Activated naive CD4-positive, alpha-beta T cell (primary cell): ENCODE results near the gene CMC2.

Experiments
- DNase-seq, 4 experiments: peaks; one replicate each; lab custom pipeline; 2025; lab: John Stamatoyannopoulos, UW

Gene CMC2

DNA sequence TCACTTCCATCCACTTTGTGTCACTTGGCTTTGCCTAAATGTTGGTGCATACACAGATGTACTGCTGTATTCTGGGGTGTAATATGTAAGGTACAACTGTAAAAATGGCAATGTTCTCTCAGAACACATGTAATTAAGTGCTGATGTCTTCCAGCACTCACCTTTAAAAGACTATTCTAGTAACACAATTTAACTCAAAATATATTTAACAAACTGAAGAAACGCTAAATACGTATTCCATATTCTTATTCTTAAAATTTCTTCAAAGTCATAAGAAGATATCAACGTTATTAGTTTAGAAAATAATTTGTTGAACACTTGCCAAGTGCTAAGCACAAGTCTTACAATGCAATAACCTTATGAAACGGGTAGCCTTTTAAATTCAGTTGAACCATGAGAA, 3.6 kb downstream of the CMC2 start:
- no peak for DNase-seq

DNA sequence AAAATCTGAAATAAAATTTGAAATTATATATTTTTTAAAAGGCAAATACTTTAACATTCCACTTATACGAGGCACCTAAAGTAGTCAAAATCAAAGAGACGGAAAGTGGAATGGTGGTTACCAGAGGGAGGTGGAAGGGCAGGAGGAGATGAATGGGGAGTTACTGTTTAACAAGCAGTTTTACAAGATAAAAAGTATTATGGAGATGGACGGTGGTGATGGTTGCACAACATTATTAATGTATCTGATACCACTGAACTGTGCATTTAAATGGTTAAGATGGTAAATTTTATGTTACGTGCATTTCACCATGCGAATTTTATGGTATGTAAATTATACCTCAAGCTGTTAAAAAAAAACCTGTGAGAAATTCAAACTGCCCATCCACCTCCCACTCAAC, 5.4 kb downstream of the CMC2 start:
- DNase-seq, result no peak

DNA sequence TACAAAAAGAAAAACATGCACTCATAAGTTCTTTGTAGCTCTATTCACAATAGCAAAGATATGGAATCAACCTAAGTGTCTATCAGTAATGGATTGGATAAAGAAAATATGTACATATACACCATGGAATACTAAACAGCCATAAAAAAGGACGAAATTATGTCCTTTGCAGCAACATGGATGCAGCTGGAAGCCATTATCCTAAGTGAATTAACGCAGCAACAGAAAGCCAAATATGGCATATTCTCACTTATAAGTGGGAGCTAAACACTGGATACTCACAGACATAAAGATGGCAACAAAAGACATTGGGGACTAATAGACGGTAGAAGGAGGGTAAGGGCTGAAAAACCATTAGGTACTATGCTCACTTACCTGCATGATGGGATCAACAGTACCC, 5.8 kb downstream of the CMC2 start:
- DNase-seq, result no peak

DNA sequence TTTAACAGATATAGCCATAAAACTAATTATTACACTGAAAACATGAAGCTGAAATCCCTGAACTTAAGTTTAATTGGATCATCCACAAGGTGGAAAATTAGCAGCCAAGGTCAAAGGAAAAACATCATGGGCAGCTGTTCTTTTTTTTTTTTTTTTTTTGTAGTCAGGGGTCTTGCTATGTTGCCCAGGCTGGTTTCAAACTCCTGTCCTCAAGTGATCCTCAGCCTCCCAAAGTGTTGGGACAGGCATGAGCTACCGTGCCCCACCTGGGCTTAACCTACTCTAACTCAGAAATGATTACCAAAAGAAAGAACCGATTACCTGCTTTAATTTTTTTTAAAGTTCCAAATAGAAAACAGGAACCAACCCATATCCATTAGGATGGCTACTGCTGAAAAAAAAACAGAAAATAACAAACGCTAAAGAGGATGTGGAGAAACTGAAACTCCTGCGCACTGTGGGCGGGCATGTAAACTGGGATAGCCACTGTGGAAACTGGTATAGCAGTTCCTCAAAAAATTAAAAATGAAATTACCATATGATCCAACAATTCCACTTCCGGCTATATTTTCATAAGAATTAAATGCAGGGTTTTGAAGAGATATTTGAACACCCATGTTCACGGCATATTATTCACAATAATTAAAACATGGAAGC, 8.6 kb downstream of the CMC2 start:
- no peak for DNase-seq

DNA sequence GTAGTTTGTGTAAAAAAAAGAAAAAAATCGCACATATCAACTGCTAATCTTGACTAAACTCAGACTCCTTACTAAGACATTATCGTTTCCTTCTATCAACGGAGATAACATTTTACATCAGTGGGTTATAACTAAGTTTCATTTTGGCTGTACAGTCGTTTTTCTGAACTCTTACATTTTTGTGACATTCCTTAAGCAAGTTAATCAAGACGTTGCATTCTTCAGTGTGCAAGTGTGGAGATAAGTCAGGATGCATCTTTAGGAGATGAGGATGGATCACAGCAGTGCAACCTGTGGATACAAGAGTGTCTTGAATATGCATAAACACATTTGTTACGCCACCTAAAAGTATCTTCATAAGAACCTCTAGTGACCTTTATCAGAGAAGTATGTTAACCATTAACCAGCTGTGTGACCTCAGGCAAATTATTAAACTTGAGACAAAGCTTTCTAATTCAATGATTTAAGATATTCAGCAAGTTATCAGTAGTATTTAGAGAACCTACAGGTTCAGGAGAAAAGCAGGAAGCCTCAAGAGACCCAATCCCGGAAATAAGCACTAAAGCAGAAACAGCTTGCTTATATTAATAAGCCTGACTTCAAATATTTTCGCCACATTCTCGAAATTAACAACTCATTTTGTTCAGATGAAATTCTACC, 9.4 kb downstream of the CMC2 start:
- no peak for DNase-seq

DNA sequence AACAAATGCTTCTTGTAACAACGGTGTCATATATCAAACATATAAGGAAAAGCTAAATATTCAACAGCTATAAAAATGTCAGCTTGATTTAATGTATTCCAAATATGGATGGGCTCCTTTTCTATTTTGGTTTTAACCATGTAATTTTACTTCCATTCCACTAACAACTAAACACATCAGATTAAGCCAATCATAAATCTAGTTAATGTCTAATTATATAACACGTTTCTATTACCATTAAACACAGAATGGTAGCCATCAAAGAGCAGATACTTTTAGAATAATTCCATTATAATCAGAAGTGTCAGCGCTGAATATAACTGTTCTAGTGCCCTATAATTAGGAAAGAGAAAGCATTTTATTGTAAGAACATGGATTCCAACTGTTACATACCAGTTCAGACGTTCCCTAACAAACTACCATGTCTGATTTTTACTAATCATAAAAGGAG, 10.0 kb downstream of the CMC2 start:
- DNase-seq, result no peak

DNA sequence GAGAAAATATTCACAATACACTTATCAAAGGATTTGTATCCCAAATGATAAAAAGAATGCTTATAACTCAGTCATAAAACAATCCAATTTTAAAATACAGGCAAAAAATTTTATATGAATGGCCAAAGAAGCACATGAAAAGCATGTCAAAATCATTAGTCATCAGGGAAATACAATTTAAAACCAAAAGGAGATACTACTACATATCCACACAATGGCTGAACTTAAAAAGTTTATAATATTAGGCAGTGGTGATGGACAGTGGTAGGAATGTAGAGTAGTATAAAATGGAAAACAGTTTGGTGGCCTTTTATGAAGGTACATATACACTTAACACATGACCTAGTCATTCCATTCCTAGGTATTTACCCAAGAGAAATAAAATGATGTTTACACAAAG, 12.2 kb downstream of the CMC2 start:
- no peak for DNase-seq

DNA sequence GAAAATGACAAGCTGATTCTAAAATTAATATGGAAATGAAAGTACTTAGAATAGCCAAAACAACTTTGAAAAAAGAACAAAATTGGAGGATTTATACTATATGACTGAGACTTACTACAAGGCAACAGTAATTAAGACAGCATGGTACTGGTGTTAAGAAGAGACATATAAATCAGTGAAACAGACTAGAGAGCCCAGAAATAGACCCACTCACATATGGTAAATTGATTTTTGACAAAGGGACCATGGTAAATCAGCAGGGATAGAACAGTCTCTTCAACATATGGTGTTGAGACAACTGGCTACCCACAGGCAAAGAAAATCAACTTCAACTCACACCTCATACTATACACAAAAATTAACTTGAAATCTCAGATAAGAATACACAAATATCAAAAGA, 12.9 kb downstream of the CMC2 start:
- no peak for DNase-seq

DNA sequence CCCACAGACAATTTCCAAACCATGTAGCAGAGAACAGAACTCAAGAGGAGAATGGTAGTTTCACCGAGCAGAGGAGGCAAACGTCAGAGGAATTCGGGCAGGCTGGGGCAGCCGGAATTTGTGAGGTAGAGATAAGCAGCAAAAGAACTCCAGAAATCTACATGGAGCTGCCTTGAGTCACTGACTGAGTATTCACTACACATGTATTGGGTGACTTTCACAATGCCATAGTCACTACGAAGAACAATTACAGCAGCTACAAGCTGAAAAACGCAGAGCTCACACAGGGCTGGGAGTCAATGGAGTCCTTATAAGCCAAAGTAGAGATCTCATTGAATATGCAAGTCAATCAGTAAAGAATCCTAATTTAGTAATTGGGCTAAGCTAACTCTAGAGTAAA, 13.4 kb downstream of the CMC2 start:
- DNase-seq, result no peak

DNA sequence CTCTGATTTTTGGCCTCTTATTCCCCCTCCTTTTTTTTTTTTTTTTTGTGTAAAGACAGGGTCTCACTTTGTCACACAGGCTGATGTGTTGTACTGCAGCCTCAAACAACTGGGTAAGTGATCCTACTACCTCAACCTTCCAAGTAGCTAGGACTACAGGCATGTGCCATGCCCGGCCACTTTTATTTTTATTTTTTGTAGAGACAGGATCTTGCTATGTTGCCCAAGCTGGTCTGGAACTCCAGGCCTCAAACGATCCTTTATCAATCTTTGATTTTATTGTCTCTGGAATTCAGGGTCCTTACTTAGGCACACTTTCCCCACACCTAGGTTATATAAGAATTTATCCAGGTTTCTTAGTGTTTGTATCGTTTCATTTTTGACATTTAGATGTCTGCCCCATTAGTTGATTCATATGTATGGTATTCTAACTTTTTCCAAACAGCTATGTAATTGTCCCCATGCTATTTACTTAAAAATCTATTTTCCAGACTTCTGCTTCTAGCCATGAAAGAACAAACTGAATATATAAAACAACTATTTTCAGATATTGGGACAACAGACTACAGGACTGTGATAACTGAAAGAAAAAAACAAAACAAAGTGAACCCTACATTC, 13.9 kb downstream of the CMC2 start:
- no peak for DNase-seq

DNA sequence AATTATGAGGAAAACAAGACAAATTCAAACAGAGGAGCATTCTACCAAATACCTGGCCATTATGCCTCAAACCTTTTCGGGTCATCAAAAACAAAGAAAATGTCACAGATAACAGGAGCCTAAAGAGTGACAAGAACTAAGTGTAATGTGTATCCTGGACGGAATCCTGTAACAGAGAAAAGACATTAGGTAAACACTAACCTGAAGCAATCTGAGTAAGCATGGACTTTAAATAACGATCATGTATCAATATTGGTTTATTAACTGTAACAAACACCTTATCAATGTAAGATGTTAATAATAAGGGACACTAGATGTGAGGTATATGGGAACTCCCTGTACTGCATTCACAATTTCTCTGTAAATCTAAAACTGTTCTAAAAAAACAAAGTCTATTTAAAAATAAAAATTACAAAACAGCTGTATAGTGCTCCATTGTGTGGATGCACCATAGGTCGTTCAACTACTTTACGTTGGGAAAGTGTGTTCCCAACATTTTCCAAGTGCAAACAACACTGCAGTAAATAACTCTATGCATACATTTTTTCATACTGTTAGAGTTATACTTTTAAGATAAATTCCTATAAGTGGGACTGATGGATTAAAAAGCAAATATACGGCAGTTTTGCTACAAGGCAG, 14.8 kb downstream of the CMC2 start:
- no peak for DNase-seq

DNA sequence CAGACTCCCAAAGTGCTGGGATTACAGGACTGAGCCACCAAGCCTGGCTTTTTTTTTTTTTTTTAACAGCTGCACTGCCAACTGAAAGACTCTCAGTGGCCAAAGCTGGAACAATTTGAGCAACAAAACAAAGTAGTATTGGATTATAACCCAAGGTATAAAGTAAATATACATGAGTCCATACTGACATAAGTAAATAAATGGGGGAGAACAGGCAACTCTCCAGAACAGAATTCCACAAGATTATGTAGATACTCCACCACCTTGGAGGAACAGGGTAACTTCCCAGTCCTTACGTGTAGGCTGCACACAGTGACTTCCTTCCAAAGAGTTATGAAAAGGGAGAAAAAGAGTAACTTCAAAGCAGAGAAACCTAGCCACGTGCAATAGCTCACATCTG, 15.7 kb downstream of the CMC2 start:
- no peak for DNase-seq

DNA sequence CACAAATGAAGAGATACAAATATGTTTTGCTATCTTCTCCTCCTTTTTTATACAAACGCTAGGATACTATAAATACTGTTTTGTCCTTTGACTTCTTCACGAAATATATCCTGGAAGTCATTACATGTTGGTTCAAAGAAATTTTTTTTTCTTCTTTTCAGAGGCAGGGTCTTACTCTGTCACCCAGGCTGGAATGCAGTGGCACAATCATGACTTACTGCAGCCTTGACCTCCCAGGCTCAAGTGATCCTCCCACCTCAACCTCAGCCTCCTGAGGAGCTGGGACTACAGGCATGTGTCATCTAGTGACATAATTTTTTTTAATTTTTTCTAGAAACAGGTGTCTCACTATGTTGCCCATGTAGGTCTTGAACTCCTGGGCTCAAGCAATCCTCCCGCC, 16.1 kb downstream of the CMC2 start:
- no peak for DNase-seq

DNA sequence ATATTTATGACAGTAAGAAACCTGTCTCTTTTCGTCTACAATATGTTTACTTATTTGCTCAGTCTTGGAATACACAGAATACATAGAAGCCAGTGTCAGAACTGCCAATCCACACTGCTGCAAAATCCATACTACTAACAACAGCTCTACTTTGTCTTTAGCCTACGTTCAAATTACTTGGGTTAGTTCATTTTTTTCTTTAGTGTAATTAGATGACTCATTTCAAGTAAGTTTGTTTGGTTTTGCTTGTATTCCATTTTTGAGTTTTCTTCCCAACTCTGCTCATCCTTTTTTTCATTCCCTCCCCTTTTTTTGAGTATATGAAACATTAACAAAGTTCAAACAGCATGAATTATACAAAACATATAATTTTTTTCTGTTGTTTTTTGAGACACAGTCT, 16.9 kb downstream of the CMC2 start:
- DNase-seq, result no peak

DNA sequence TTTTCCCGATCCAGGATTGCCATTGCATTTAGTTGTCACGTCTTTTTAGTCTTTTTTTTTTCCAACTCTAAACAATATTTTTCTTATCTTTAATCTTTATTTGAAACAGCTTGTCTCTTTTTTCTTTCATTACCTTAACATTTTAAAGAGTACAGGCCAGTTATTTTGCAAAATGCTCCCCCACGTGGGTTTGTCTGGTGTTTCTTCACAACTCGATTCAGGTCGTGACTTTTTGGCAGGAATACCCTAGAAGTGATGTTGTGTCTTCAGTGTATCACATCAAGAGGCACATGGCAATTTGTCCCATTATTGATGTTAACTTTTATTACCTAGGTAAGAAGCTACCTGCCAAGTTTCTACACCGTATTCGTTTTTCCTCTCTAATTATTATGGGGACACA, 17.9 kb downstream of the CMC2 start:
- DNase-seq, result no peak

DNA sequence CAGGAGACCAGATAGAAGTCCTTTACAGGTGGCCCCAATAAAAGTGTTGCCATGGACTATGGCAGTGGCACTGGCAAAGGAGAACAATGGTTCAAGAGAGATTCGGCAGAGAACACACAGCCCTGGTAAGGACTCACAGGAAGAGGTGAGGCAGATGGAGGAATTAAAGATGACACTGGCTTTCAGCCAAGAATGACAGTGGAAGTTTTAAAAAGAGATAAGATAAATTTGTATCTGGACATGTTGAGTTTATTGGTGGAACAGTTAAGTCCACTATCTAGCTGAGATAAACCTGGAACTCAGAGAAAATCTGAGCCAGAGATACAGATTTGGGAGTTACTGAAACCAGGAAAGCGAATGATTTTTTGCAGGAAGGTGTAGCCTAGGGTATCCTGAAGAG, 20.1 kb downstream of the CMC2 start:
- no peak for DNase-seq

DNA sequence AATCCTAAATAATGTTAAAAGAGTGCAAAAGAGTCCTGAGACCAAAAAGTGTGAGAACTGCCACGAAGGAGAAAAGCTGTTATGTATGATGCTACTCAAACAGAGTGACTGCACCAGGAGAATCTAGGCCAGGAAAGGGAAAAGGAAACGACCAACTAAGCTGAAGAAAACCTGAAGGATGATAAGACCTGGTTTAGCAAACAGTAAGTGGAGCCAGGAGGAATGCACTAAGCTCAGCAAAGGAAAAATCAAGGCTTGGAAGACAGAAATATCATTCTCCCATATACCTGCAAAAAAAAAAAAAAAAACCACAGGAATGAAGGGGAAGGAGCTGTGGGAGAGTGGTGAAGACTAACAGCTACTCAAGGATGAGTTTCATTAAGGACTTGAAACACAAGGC, 21.1 kb downstream of the CMC2 start:
- DNase-seq, result no peak

DNA sequence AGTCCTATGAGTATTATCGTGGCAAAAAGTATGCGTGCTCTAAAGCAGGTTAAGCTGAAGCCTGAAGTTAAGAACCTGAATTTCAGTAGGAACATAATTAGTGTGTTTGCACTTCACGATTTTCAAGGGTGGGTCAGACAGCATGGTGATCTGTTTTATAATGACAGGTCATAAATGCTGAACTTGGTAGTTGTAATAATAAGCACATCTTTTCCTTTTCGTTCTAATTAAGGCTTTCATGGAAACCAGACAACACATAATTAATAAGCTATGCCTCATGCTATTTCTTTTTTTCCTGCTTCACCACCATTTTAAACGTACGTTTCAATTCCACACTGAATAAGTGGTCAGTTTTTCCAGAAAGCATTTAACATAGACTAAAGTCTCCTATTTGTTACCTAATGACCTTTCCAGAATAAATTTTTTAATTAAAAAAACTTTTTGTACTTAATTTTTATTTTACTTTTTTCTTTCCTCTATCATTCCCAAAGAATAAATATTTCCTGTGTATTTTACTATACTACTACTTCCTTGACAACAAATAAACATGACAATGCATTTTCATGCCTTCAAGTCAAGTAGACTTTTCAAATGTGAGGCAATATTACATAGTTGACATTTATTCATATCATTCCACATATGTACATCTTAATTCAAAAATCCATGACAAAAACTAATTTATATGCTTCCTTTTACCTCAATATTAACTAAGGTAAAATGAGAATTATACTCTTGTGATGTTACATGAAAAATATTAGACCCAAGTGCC, 22.4 kb downstream of the CMC2 start:
- DNase-seq, result no peak

DNA sequence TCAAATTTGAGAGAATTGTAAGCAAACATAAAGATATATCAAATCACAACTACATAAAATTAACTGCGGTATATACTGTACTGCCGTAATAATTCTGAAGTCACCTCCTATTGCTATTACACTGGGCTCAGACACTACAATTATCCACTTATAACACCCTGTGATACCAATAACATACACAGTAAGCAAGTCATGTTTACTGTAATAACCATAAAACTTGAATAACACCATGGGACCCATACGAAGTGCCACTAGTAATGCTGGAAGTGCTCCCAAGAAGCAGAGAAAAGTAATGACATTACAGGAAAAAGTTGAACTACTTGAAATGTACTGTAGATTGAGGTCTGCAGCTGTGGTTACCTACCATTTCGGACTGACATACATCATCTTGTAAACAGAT, 24.0 kb downstream of the CMC2 start:
- DNase-seq, result no peak

DNA sequence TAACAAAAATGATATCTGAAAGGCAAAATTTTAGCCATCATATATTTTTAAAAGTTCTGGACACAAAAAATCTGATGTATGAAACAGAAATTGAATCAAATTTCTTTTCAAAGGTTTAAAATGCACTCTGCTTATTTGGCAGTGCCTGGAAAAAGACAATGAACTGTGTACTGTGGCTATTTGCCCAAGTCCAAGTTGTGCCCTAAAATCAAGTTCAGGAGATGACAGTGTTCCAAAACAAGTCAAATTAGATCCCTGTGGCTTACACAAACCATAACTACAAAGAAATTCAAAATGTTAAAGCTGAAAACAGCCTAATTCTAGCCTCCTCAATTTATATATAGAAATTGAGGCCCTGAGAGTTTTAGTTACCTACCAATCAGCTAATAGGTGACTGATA, 25.6 kb downstream of the CMC2 start:
- no peak for DNase-seq

DNA sequence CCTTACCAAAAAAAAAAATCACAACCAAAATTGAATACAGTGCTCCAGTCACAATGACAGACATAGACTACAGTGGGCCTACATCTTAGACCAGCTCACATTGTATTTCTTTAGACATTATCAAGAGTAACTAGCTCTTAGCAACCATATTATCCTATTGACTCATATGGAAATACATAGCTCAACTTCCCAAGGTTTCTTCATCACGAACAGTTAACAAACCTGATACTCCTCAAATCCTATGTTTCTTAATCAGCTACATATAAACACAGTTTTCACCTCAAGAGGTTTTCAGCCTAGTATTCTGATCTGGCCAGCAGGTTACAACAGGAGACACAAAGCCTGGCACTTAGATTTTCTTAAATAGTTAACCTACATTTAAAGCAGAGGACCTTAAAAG, 29.7 kb downstream of the CMC2 start:
- DNase-seq, result no peak

DNA sequence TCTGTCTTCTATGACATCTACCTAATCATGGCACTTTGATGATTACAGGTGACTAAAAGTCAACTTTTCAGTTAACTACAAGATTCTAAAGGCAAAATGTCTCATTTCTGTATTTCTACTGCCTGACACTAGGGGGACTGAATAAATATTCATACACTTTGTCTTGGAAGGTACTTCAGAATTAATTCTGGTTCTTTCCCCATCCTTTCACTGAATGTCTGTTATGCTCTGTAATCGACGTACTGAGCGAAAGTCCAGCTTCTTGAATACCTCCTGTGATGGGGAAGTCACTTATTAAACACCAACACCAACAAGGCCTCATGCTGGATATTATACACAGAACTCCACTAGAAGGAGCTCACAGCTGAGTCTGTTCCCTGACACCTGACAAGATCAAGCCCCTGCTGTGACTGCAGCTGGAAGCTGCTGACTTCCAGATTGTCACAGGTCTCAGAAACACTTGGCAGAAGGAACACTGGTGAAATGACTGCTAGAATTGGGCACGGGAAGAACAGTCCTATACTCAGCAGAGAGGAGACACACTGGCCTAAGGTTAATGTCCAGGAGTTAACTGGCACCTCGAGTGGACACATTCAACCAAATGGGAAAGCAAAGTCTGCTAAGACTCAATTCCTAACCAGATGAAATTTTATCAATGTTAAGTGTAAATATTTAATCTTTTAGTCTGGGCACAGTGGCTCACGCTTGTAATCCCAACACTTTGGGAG, 31.9 kb downstream of the CMC2 start:
- no peak for DNase-seq
